ENCODE measurements around the gene NUMB.

The NUMB gene

GRCh38 chr14:73458183-73458976 lies at the start of gene NUMB:
TSS of gene NUMB (minus strand) at chr14:73458546. CDS start at chr14:73355751, 102,795 bp downstream.
- peak; percentile 97 for DNase-seq (ENCODE audit: low spot score)

GRCh38 chr14:73503648-73504047 lies 45.3 kb upstream of the NUMB start:
- DNase-seq (ENCODE audit: low spot score), result no peak

- no peak for DNase-seq (ENCODE audit: low spot score)
These were observed 43.8 kb upstream of the NUMB start for GRCh38 chr14:73502017-73502619.

- DNase-seq (ENCODE audit: low spot score), result no peak
These were observed 42.0 kb upstream of the NUMB start for GRCh38 chr14:73500360-73500759.

- DNase-seq (ENCODE audit: low spot score), result no peak
These were observed 36.2 kb upstream of the NUMB start for GRCh38 chr14:73494593-73494992.

- DNase-seq (ENCODE audit: low spot score), result no peak
These were observed 34.3 kb upstream of the NUMB start for GRCh38 chr14:73492670-73493069.

GRCh38 chr14:73492043-73492552 lies 33.8 kb upstream of the NUMB start:
- no peak for DNase-seq (ENCODE audit: low spot score)

GRCh38 chr14:73491256-73492042 lies 33.1 kb upstream of the NUMB start:
- no peak for DNase-seq (ENCODE audit: low spot score)

GRCh38 chr14:73489481-73490175 lies 31.3 kb upstream of the NUMB start:
- DNase-seq (ENCODE audit: low spot score), result peak; percentile 49

- no peak for DNase-seq (ENCODE audit: low spot score)
These were observed 20.3 kb upstream of the NUMB start for GRCh38 chr14:73478684-73479083.

- peak; percentile 70 for DNase-seq (ENCODE audit: low spot score)
These were observed 19.4 kb upstream of the NUMB start for GRCh38 chr14:73477618-73478266.

GRCh38 chr14:73476451-73476931 lies 18.1 kb upstream of the NUMB start:
- peak; percentile 93 for DNase-seq (ENCODE audit: low spot score)

GRCh38 chr14:73474952-73475351 lies 16.6 kb upstream of the NUMB start:
- DNase-seq (ENCODE audit: low spot score), result no peak

- DNase-seq (ENCODE audit: low spot score), result peak; percentile 63
These were observed 14.1 kb upstream of the NUMB start for GRCh38 chr14:73472185-73473114.

- DNase-seq (ENCODE audit: low spot score), result no peak
These were observed 13.3 kb upstream of the NUMB start for GRCh38 chr14:73471582-73472184.

GRCh38 chr14:73468828-73469375 lies 10.6 kb upstream of the NUMB start:
- no peak for DNase-seq (ENCODE audit: low spot score)

GRCh38 chr14:73467800-73468199 lies 9.5 kb upstream of the NUMB start:
- no peak for DNase-seq (ENCODE audit: low spot score)

GRCh38 chr14:73467377-73467776 lies 9.0 kb upstream of the NUMB start:
- no peak for DNase-seq (ENCODE audit: low spot score)

GRCh38 chr14:73466861-73467260 lies 8.5 kb upstream of the NUMB start:
- DNase-seq (ENCODE audit: low spot score), result no peak

Data from COLO829 (cell line).